SK-N-SH treated with all-trans-retinoic acid at 6 μM for 48 hours (cell line): Measurements from ENCODE around the gene ERC1.
"Not testable (repeated sequence)": the region's sequence is repeated elsewhere in the genome, so short reads cannot be mapped to it uniquely, and the experiment has no call there.

Source experiments
- OSR1 ChIP-seq: fragments of 250-450 bp; sonication (Bioruptor Pico); IDR thresholded peaks from 2 replicates; pipeline ENCODE4 v1.8.0; 2022; ENCODE audit warnings: moderate library complexity, mild to moderate bottlenecking, inconsistent platforms
- SNAI2 ChIP-seq: fragments of 250-450 bp; sonication (Bioruptor Pico); IDR thresholded peaks from 2 replicates; pipeline ENCODE4 v1.5.0; 2020; ENCODE audit warnings: mild to moderate bottlenecking, moderate library complexity
- TOX ChIP-seq: fragments of 250-450 bp; sonication (Bioruptor Pico); IDR thresholded peaks from 2 replicates; pipeline ENCODE4 v1.8.0; 2021; ENCODE audit warnings: mild to moderate bottlenecking, moderate library complexity, borderline replicate concordance
- ZFP30 ChIP-seq: fragments of 450-650 bp; formaldehyde crosslinking; IDR thresholded peaks from 2 replicates; pipeline ENCODE4 v1.5.0; 2022; ENCODE audit warnings: mild to moderate bottlenecking, moderate library complexity
- ZNF70 ChIP-seq: fragments of 450-650 bp; formaldehyde crosslinking; IDR thresholded peaks from 2 replicates; pipeline ENCODE4 v1.5.0; 2020; ENCODE audit warnings: mild to moderate bottlenecking, moderate library complexity
- ZNF8 ChIP-seq: fragments of 450-650 bp; formaldehyde crosslinking; IDR thresholded peaks from 2 replicates; pipeline ENCODE4 v1.5.0; 2020; ENCODE audit warnings: mild to moderate bottlenecking, moderate library complexity
- TF ChIP-seq, protein P1 (sequence below): fragments of 250-450 bp; sonication (Bioruptor Pico); IDR thresholded peaks from 2 replicates; pipeline ENCODE4 v1.8.0; 2021; ENCODE audit warnings: low read depth, mild to moderate bottlenecking, moderate library complexity, borderline replicate concordance
- TF ChIP-seq, protein P2 (sequence below): fragments of 250-450 bp; sonication (Bioruptor Pico); IDR thresholded peaks from 2 replicates; pipeline ENCODE4 v1.8.0; 2020; ENCODE audit warnings: mild to moderate bottlenecking, moderate library complexity, borderline replicate concordance

DNA sequence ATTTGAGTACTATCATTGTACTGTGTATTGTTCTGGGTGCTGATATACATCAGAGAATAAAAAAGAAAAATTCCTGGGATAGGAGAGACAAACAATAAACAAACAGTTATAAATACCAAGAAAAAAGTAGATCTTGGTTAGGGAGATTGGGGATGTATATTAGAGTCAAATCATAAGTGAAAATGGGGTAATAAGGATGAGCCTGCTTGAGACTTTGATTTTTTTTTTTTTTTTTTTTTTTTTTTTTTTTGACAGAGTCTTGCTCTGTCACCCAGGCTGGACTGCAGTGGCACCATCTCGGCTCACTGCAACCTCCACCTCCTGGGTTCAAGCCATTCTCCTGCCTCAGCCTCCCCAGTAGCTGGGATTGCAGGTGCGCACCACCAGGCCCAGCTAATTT lies 108.6 kb downstream of the ERC1 start:
- TF ChIP-seq SNAI2, ZNF70, OSR1, ZNF8, TOX, ZFP30 (CRISPR knock-in tag): not testable (repeated sequence)
- TF ChIP-seq, protein P1, sequence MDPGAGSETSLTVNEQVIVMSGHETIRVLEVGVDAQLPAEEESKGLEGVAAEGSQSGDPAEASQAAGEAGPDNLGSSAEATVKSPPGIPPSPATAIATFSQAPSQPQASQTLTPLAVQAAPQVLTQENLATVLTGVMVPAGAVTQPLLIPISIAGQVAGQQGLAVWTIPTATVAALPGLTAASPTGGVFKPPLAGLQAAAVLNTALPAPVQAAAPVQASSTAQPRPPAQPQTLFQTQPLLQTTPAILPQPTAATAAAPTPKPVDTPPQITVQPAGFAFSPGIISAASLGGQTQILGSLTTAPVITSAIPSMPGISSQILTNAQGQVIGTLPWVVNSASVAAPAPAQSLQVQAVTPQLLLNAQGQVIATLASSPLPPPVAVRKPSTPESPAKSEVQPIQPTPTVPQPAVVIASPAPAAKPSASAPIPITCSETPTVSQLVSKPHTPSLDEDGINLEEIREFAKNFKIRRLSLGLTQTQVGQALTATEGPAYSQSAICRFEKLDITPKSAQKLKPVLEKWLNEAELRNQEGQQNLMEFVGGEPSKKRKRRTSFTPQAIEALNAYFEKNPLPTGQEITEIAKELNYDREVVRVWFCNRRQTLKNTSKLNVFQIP (CRISPR knock-in tag), result not testable (repeated sequence)
- TF ChIP-seq, protein P2, sequence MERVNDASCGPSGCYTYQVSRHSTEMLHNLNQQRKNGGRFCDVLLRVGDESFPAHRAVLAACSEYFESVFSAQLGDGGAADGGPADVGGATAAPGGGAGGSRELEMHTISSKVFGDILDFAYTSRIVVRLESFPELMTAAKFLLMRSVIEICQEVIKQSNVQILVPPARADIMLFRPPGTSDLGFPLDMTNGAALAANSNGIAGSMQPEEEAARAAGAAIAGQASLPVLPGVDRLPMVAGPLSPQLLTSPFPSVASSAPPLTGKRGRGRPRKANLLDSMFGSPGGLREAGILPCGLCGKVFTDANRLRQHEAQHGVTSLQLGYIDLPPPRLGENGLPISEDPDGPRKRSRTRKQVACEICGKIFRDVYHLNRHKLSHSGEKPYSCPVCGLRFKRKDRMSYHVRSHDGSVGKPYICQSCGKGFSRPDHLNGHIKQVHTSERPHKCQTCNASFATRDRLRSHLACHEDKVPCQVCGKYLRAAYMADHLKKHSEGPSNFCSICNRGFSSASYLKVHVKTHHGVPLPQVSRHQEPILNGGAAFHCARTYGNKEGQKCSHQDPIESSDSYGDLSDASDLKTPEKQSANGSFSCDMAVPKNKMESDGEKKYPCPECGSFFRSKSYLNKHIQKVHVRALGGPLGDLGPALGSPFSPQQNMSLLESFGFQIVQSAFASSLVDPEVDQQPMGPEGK, result not testable (repeated sequence)
